ENCODE measurements around the gene RFFL. TPM values are rescaled to one million over a fixed set of nuclear protein-coding genes. Genes with fewer than 3 reads are reported as not detected.

Gene RFFL
- total RNA-seq, 1 experiment from 2014 or later: 40.3 TPM

DNA sequence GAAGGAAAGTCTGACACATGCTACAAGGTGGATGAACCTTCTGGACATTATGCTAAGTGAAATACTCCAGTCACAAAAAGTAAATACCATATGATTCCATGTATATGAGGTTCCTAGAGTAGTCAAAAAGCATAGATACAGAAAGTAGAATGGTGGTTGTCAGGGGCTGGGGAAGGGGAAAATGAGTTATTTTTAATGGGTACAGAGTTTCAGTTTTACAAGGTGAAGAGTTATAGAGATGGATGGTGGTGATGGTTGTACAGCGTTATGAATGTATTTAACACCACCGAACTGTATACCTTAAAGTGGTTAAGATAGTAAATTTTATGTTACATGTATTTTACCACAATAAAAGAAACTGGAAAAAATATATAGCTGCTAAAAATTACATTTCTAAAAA lies 38.2 kb upstream of the RFFL start:
- ChIA-PET POLR2A (interaction anchor here (1.2 kb wide), 1 partner anchor 38 kb away, joined by 4 read pairs; the partner anchor contains the start of gene RFFL), CTCF (no interaction called here), RAD21 (ENCODE audit: low non-redundant PET in 1 of 2, low total read pairs in 2 of 2, uncharacterized antibody in 2 of 2, unreplicated experiment in 2 of 2) (no interaction called here)
- intact Hi-C loops (cut with micrococcal nuclease): no loop called here
- H3K4me3 ChIP-seq (replicated peaks in 1 of 2; ENCODE audit: low read depth in 1 of 2, low read length in 2 of 2): no peak overlapping the region
- no peaks in the 10 kb centered on the region for H3K9me2 ChIP-seq (ENCODE audit: insufficient read depth)
- H3K4me2 ChIP-seq (ENCODE audit: low read length): no peak overlapping the region
- DNase-seq (ENCODE audit: low read depth, low spot score) (no peak), ATAC-seq (no peak)
- no peak for TF ChIP-seq ZNF274 (IDR thresholded peaks at IDR 0.05; ENCODE audit: low read depth, low read length)
- TF ChIP-seq POLR2A (IDR thresholded peaks at IDR 0.05; ENCODE audit: borderline replicate concordance, extremely low read depth, insufficient read depth, insufficient read length): no peak
- TF ChIP-seq, protein P1, sequence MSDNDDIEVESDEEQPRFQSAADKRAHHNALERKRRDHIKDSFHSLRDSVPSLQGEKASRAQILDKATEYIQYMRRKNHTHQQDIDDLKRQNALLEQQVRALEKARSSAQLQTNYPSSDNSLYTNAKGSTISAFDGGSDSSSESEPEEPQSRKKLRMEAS (IDR thresholded peaks at IDR 0.05): no peak
- no peak for TF ChIP-seq EZH2phosphoT487 (IDR thresholded peaks at IDR 0.05; ENCODE audit: borderline replicate concordance)
- TF ChIP-seq POLR2AphosphoS5 (IDR thresholded peaks at IDR 0.05; ENCODE audit: low read depth, low read length): no peak
- no peak for TF ChIP-seq TCF7L2 (IDR thresholded peaks at IDR 0.05; ENCODE audit: borderline replicate concordance, extremely low read depth, insufficient read depth, insufficient read length)
- TF ChIP-seq FOSL1 (IDR thresholded peaks at IDR 0.05; ENCODE audit: low read depth): no peak
- TF ChIP-seq JUND (IDR thresholded peaks at IDR 0.05): no peak
- no peak for TF ChIP-seq CBX3 (IDR thresholded peaks at IDR 0.05; ENCODE audit: low read depth)
- TF ChIP-seq, protein P2, sequence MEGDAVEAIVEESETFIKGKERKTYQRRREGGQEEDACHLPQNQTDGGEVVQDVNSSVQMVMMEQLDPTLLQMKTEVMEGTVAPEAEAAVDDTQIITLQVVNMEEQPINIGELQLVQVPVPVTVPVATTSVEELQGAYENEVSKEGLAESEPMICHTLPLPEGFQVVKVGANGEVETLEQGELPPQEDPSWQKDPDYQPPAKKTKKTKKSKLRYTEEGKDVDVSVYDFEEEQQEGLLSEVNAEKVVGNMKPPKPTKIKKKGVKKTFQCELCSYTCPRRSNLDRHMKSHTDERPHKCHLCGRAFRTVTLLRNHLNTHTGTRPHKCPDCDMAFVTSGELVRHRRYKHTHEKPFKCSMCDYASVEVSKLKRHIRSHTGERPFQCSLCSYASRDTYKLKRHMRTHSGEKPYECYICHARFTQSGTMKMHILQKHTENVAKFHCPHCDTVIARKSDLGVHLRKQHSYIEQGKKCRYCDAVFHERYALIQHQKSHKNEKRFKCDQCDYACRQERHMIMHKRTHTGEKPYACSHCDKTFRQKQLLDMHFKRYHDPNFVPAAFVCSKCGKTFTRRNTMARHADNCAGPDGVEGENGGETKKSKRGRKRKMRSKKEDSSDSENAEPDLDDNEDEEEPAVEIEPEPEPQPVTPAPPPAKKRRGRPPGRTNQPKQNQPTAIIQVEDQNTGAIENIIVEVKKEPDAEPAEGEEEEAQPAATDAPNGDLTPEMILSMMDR (IDR thresholded peaks at IDR 0.05 in 2 of 3, conservative IDR thresholded peaks at IDR 0.05 in 1 of 3; ENCODE audit: borderline replicate concordance in 1 of 3, insufficient read depth in 1 of 3, low read depth in 2 of 3, low read length in 2 of 3): no peak
- TF ChIP-seq RAD21 (IDR thresholded peaks at IDR 0.05; ENCODE audit: low read depth): no peak
- no peak for TF ChIP-seq SIN3A (IDR thresholded peaks at IDR 0.05; ENCODE audit: low read depth)
- TF ChIP-seq, protein P3, sequence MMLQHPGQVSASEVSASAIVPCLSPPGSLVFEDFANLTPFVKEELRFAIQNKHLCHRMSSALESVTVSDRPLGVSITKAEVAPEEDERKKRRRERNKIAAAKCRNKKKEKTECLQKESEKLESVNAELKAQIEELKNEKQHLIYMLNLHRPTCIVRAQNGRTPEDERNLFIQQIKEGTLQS (IDR thresholded peaks at IDR 0.05): no peak
- no peak for TF ChIP-seq CEBPB (IDR thresholded peaks at IDR 0.05; ENCODE audit: low read depth)
- TF ChIP-seq ZFX (IDR thresholded peaks at IDR 0.05): no peak
- no peak for TF ChIP-seq EGR1 (IDR thresholded peaks at IDR 0.05; ENCODE audit: low read depth)
- H3K4me1 ChIP-seq (ENCODE audit: control insufficient read depth in 1 of 2, insufficient read depth in 2 of 2, low read length in 2 of 2): no peaks in the 10 kb centered on the region; a peak in 1 of 4 replicates
- no peaks in the 10 kb centered on the region for H3K27me3 ChIP-seq (ENCODE audit: insufficient read depth, low read length)
- no peaks in the 10 kb centered on the region for H3K79me2 ChIP-seq (ENCODE audit: insufficient read depth, low read length)
- H3K9ac ChIP-seq (ENCODE audit: low read length): no peak overlapping the region
- H4K20me1 ChIP-seq (ENCODE audit: insufficient read depth): no peaks in the 10 kb centered on the region
- H3K36me3 ChIP-seq (ENCODE audit: control insufficient read depth in 1 of 2, insufficient read depth in 2 of 2, low read length in 2 of 2): peaks cover 11 to 22% of the 10 kb centered on the region in 2 experiments
- no TSS peak for BruUV-seq (replicated peaks)
- H3K27ac ChIP-seq (ENCODE audit: low read depth, low read length): no peak overlapping the region
- H3K9me3 ChIP-seq (ENCODE audit: control insufficient read depth in 1 of 2, insufficient read depth in 1 of 2, low read depth in 1 of 2, low read length in 2 of 2): no peaks in the 10 kb centered on the region
- no peak overlapping the region for H2AFZ ChIP-seq (ENCODE audit: low read depth, low read length, poor library complexity, severe bottlenecking)

All from HCT116 (cell line).